Endothelial cell (in vitro differentiated cells): ENCODE measurements around the gene STT3B. TPM values are rescaled to one million over a fixed set of nuclear protein-coding genes. Genes with fewer than 3 reads are reported as not detected.

Experiments used
- DNase-seq: peaks from one replicate; pipeline ENCODE4 v3.0.0; 2021; ENCODE audit warnings: low spot score
- H3K27ac Mint-ChIP-seq: one replicate; pipeline ENCODE4 v1.8.0; 2021; ENCODE audit warnings: mixed read lengths, inconsistent platforms; ENCODE audit not compliant: unreplicated experiment
- H3K27me3 Mint-ChIP-seq: one replicate; pipeline ENCODE4 v1.8.0; 2021; ENCODE audit warnings: mild to moderate bottlenecking, moderate library complexity, mixed read lengths, inconsistent platforms; ENCODE audit not compliant: unreplicated experiment
- H3K36me3 Mint-ChIP-seq: one replicate; pipeline ENCODE4 v1.8.0; 2021; ENCODE audit warnings: mild to moderate bottlenecking, low read depth, mixed read lengths, inconsistent platforms; ENCODE audit not compliant: unreplicated experiment
- H3K4me1 Mint-ChIP-seq: one replicate; pipeline ENCODE4 v1.8.0; 2021; ENCODE audit warnings: mild to moderate bottlenecking, mixed read lengths, inconsistent platforms; ENCODE audit not compliant: unreplicated experiment
- H3K4me3 Mint-ChIP-seq: one replicate; pipeline ENCODE4 v1.8.0; 2021; ENCODE audit warnings: mild to moderate bottlenecking, mixed read lengths, inconsistent platforms; ENCODE audit not compliant: unreplicated experiment
- H3K9me3 Mint-ChIP-seq: one replicate; pipeline ENCODE4 v1.8.0; 2021; ENCODE audit warnings: mixed read lengths, inconsistent platforms; ENCODE audit not compliant: unreplicated experiment
- total RNA-seq: library from RNA; stranded (reverse); fragmentation: NEBNext Ultra II Directional; extraction: Animal tissue kit (Norgen Biotek cat#: 25700); gene quantifications from one replicate; pipeline ENCODE4 v1.2.1, GENCODE V29; 2021; ENCODE audit not compliant: unreplicated experiment
- TF ChIP-seq, protein P1 (sequence below): fragments of 200-600 bp; sonication (generic); IDR thresholded peaks from one replicate; pipeline ENCODE4 v1.5.0; 2021; ENCODE audit warnings: antibody characterized with exemption; ENCODE audit not compliant: unreplicated experiment

The STT3B gene
- total RNA-seq, 1 donor from 2014 or later = 103 TPM

DNA sequence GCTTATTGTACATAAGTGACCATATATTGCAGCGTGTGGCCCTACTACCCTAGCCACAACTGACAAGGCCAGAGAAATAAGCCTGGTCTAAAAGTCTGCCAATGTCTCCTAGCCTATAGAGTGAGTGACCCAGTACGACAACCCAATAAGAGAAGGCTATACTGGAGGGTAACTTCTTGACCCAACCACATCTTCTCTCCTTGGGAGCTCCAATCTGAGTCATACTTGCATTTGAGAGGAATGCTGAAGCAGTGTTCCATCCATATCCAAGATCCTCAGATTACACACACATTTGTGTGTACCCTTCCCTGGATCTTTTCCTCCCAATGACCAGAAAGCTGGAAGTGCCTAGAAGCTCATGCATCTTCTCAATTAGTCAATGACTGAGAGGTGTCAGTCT, 11.3 kb upstream of the STT3B start:
- TF ChIP-seq, protein P1, sequence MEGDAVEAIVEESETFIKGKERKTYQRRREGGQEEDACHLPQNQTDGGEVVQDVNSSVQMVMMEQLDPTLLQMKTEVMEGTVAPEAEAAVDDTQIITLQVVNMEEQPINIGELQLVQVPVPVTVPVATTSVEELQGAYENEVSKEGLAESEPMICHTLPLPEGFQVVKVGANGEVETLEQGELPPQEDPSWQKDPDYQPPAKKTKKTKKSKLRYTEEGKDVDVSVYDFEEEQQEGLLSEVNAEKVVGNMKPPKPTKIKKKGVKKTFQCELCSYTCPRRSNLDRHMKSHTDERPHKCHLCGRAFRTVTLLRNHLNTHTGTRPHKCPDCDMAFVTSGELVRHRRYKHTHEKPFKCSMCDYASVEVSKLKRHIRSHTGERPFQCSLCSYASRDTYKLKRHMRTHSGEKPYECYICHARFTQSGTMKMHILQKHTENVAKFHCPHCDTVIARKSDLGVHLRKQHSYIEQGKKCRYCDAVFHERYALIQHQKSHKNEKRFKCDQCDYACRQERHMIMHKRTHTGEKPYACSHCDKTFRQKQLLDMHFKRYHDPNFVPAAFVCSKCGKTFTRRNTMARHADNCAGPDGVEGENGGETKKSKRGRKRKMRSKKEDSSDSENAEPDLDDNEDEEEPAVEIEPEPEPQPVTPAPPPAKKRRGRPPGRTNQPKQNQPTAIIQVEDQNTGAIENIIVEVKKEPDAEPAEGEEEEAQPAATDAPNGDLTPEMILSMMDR = no peak
- no peak for DNase-seq
- H3K4me1 Mint-ChIP-seq = no peaks in the 10 kb centered on the region
- H3K27me3 Mint-ChIP-seq = no peaks in the 10 kb centered on the region
- H3K27ac Mint-ChIP-seq = no peak overlapping the region
- H3K36me3 Mint-ChIP-seq = no peaks in the 10 kb centered on the region
- H3K9me3 Mint-ChIP-seq = no peaks in the 10 kb centered on the region
- no peak overlapping the region for H3K4me3 Mint-ChIP-seq

DNA sequence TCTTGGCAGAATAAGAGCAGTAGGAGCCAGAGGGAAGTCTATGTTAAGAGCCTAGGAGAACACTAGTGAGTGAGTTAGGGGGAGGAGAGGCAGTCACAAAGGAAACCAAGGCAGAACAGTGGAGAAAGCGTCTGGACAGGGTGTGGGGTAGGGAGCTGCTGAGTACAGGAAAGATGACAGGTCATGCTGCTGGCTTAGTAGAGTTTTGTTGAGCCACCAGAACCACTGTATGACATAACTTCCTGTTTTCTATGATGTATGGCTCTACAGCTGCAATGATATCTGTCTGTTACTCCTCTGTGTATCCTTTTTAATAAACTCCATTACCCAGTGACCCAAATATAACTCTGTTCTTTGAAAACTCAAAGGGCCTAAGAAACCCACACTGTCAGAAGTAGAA, 10.6 kb upstream of the STT3B start:
- H3K27ac Mint-ChIP-seq = no peak overlapping the region
- H3K4me3 Mint-ChIP-seq = no peak overlapping the region
- TF ChIP-seq, protein P1 = no peak
- no peaks in the 10 kb centered on the region for H3K36me3 Mint-ChIP-seq
- no peaks in the 10 kb centered on the region for H3K27me3 Mint-ChIP-seq
- no peak for DNase-seq
- H3K4me1 Mint-ChIP-seq = no peaks in the 10 kb centered on the region
- no peaks in the 10 kb centered on the region for H3K9me3 Mint-ChIP-seq

DNA sequence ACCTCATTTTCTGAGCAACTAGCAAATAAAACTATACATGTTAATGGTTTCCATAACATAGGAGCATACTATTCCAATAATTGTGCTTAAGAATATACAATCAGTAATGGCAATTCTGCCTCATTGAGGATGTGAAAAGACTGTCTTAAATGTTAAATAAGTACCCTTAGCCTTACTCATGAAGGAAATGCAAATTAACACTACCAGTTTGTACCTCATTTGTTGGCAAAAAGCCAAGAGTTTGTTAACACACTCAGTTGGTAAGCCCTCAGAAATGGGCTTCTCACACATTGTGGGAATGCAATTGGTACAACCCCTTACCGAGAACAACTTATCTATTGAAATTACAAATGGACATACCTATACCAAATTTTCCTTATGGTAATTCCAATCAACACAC, 9.2 kb upstream of the STT3B start:
- Mint-ChIP-seq H3K4me3 (no peak overlapping the region), H3K27ac (no peak overlapping the region), H3K9me3 (no peaks in the 10 kb centered on the region), H3K4me1 (no peaks in the 10 kb centered on the region), H3K36me3 (no peaks in the 10 kb centered on the region), H3K27me3 (no peaks in the 10 kb centered on the region)
- no peak for DNase-seq
- TF ChIP-seq, protein P1 = no peak

DNA sequence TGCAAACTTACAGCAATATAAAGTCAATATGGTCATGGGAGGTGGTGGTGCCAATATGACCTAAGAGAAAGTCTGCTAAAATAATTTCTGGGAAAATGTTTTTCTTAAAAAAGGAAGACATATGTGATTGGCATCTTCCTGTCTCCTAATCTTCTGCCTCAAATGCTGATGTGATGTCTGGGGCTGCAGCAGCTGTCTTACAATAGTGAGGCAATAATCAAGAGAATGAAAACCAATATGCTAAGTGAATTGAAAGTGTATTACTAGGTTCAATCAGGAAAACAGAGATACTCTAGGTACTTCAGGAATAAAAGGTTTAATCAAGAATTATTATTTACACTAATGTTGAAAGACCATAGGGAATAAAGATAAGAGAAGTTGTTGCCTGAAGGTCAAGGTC, 7.2 kb upstream of the STT3B start:
- TF ChIP-seq, protein P1 = no peak
- Mint-ChIP-seq H3K27me3 (no peaks in the 10 kb centered on the region), H3K4me3 (no peak overlapping the region), H3K9me3 (no peaks in the 10 kb centered on the region), H3K36me3 (no peaks in the 10 kb centered on the region), H3K27ac (no peak overlapping the region), H3K4me1 (no peaks in the 10 kb centered on the region)
- no peak for DNase-seq

DNA sequence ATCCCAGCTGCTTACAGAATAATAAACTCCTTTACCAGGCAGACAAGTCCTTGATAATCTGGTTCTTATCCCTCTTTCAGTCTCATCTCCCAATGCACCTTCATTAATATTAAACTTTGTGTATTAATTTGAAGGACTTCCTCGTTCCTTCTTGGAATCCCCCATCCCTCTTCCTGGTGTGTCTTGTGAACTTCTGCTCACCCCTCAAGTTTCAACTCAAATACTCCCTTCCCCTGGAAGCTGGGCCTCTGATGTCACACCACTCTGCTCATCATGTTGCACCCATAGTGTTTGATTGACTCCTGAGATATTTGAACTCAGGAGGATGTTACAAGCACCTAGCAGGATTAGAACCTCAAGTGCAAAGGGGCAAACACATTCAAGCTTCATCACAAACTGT, 3.3 kb upstream of the STT3B start:
- no peak overlapping the region for H3K4me3 Mint-ChIP-seq
- DNase-seq = no peak
- TF ChIP-seq, protein P1 = no peak
- no peaks in the 10 kb centered on the region for H3K36me3 Mint-ChIP-seq
- no peak overlapping the region for H3K27ac Mint-ChIP-seq
- peaks cover 11% of the 10 kb centered on the region for H3K4me1 Mint-ChIP-seq
- H3K9me3 Mint-ChIP-seq = no peaks in the 10 kb centered on the region
- peaks cover 9% of the 10 kb centered on the region for H3K27me3 Mint-ChIP-seq
